ENCODE data around the gene RSPH10B2. TPM values are rescaled to one million over a fixed set of nuclear protein-coding genes. Genes with fewer than 3 reads are reported as not detected.
"Not testable (repeated sequence)": the region's sequence is repeated elsewhere in the genome, so short reads cannot be mapped to it uniquely, and the experiment has no call there.

RSPH10B2 gene
- total and polyA plus RNA-seq, 3 experiments from 2014 or later, result 0.09 to 1.0 TPM; not detected in 1

DNA sequence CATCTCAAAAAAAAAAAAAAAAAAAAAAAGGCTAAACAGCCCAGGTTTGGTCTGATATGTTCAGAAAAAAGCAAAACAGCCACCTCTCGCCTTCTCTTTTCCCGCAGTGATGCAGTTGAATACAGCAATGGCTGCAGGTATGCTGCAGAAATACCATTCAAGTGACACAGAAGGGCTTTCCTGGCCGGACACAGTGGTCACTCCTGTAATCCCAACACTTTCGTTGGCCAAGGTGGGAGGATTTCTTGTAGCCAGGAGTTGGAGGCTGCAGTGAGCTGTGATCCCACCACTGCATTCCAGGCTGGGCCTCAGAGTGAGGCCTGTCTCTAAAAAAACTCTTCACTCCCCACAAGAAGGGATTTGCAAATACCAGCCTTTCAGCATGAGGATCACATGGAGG, 29.6 kb upstream of the RSPH10B2 start:
- H3K4me3 ChIP-seq (ENCODE audit: low read length); H3K36me3 Mint-ChIP-seq; H3K4me1 ChIP-seq (ENCODE audit: insufficient read depth, low read length); H3K4me1 Mint-ChIP-seq; H3K27ac Mint-ChIP-seq; H3K9me3 ChIP-seq (ENCODE audit: low read length); DNase-seq; H3K27me3 ChIP-seq (ENCODE audit: insufficient read depth, low read length, poor library complexity, severe bottlenecking); POLR2A ChIA-PET; H3K27ac ChIP-seq (ENCODE audit: low read depth, low read length); CTCF ChIA-PET; H3K4me3 Mint-ChIP-seq; H3K9me3 Mint-ChIP-seq; H3K36me3 ChIP-seq (ENCODE audit: insufficient read depth, low read length): not testable (repeated sequence)
- H3K27me3 Mint-ChIP-seq, result peaks cover 9 to 21% of the 10 kb centered on the region in 2 donors

DNA sequence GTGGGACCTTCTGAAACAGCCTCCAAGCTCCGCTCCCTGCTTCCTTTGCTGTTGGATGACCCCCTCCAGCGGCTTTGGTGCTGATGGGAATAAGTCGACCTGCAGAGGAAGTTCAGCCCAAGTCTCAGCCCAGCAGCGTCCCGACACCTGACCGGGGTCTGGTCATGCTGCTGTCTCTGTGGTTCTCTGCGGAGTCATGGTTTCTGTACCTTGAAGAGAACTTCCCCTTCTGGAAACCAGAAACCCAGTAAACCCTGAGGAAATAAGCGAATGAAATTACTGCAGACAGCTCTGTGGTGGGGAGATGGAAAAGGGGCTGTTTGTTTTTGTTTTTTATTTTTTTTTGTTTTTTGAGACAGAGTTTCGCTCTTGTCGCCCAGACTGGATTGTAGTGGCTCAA, 28.9 kb upstream of the RSPH10B2 start:
- POLR2A ChIA-PET, result no interaction called here
- no peak for DNase-seq
- peaks cover 4% of the 10 kb centered on the region for H3K4me1 ChIP-seq (ENCODE audit: insufficient read depth, low read length)
- Mint-ChIP-seq H3K36me3 (peaks cover 0 to 6% (median 4%) of the 10 kb centered on the region in 3 donors), H3K27ac (no peak overlapping the region), H3K4me1 (peaks cover 5 to 6% (median 5%) of the 10 kb centered on the region in 3 donors), H3K4me3 (no peak overlapping the region), H3K9me3 (no peaks in the 10 kb centered on the region), H3K27me3 (peaks cover 9 to 21% of the 10 kb centered on the region in 2 donors)
- CTCF ChIA-PET, result no interaction called here
- H3K36me3 ChIP-seq (ENCODE audit: insufficient read depth, low read length), result no peaks in the 10 kb centered on the region
- H3K4me3 ChIP-seq (ENCODE audit: low read length), result no peak overlapping the region
- no peak overlapping the region for H3K27ac ChIP-seq (ENCODE audit: low read depth, low read length)
- no peaks in the 10 kb centered on the region for H3K27me3 ChIP-seq (ENCODE audit: insufficient read depth, low read length, poor library complexity, severe bottlenecking)
- no peaks in the 10 kb centered on the region for H3K9me3 ChIP-seq (ENCODE audit: low read length)

DNA sequence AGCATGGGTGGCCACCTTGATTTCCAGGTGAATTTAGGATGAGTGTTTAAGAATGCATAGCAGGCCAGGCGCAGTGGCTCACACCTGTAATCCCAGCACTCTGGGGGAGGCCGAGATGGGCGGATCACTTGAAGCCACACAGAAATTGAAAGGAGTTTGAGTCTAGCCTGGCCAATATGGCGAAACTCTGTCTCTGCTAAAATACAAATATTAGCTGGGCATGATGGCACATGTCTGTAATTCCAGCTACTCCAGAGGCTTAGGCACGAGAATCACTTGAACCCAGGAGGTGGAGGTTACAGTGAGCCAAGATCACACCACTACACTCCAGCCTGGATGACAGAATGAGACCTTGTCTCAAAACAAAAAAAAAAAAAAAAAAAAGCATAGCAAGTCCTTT, 27.6 kb upstream of the RSPH10B2 start:
- H3K4me3 ChIP-seq (ENCODE audit: low read length); CTCF ChIA-PET; H3K27ac ChIP-seq (ENCODE audit: low read depth, low read length); H3K27ac Mint-ChIP-seq; H3K36me3 ChIP-seq (ENCODE audit: insufficient read depth, low read length); H3K27me3 ChIP-seq (ENCODE audit: insufficient read depth, low read length, poor library complexity, severe bottlenecking); DNase-seq; H3K9me3 Mint-ChIP-seq; H3K9me3 ChIP-seq (ENCODE audit: low read length): not testable (repeated sequence)
- Mint-ChIP-seq H3K27me3 (peaks cover 5 to 15% of the 10 kb centered on the region in 2 donors), H3K4me3 (peak overlapping the region in 1 of 7 donors; percentile 24), H3K36me3 (peaks cover 0 to 12% (median 4%) of the 10 kb centered on the region in 3 donors), H3K4me1 (peaks cover 16 to 18% (median 17%) of the 10 kb centered on the region in 3 donors)
- POLR2A ChIA-PET, result interaction anchor here (0.6 kb wide), 1 partner anchor 137 kb away, joined by 4 read pairs; the partner anchor contains the start of gene INTS15
- peaks cover 11% of the 10 kb centered on the region for H3K4me1 ChIP-seq (ENCODE audit: insufficient read depth, low read length)

DNA sequence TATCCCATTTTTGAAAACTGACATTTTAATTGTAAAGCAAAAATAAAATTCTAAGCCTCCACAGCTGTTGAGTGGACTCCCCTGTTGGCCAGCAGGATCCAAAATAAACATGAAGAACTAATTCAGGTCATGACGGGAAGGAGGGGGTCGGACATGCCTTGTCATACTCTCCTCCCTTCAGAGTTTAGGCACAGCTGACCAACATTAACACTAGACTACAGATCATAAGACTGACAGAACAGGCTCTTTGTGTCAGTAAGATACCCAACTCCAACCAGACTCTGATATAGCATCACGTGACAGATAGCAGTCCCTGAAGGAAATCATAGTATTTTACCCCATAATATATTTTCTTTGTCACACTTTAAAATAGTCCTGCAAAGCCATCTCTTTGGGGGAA, 26.2 kb upstream of the RSPH10B2 start:
- DNase-seq, result no peak
- Histone ChIP-seq H3K9me3 (ENCODE audit: low read length) (no peaks in the 10 kb centered on the region), H3K4me3 (ENCODE audit: low read length) (no peak overlapping the region), H3K27me3 (ENCODE audit: insufficient read depth, low read length, poor library complexity, severe bottlenecking) (no peaks in the 10 kb centered on the region), H3K4me1 (ENCODE audit: insufficient read depth, low read length) (peaks cover 12% of the 10 kb centered on the region), H3K27ac (ENCODE audit: low read depth, low read length) (no peak overlapping the region), H3K36me3 (ENCODE audit: insufficient read depth, low read length) (peaks cover 1% of the 10 kb centered on the region)
- ChIA-PET POLR2A (no interaction called here), CTCF (no interaction called here)
- H3K36me3 Mint-ChIP-seq, result peaks cover 3 to 20% (median 4%) of the 10 kb centered on the region in 3 donors
- peaks cover 2 to 11% of the 10 kb centered on the region in 2 donors for H3K27me3 Mint-ChIP-seq
- no peaks in the 10 kb centered on the region for H3K9me3 Mint-ChIP-seq
- H3K4me3 Mint-ChIP-seq, result peak overlapping the region in 4 of 7 donors; percentile 25 to 50 (median 36)
- H3K27ac Mint-ChIP-seq, result no peak overlapping the region
- peaks cover 19 to 27% (median 24%) of the 10 kb centered on the region in 3 donors for H3K4me1 Mint-ChIP-seq

DNA sequence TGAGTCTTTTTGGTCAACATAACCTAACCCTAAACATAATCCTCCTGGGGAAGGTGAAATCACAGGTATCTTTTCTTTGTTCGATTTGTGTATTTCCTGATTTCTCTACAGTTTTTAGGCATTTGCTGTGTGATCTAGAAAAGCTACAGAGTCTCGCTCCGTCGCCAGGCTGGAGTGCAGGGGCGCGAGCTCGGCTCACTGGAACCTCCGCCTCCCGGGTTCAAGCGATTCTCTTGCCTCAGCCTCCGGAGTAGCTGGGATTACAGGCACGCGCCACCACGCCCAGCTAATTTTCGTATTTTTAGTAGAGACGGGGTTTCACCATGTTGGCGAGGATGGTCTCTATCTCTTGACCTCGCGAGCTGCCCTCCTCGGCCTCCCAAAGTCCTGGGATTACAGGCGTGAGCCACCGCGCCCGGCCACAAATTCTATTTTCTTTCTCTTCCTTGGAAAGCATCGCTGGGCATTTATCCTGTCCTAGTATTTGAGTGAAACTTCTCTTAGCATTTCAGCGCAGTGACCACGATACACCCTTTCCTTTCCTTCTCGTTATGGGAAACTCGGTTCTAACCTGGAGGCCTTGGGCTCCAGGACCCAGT, 24.9 kb upstream of the RSPH10B2 start:
- Mint-ChIP-seq H3K4me3 (peak overlapping the region; percentile 88 to 98 (median 92)), H3K36me3 (peaks cover 3 to 32% (median 12%) of the 10 kb centered on the region in 3 donors), H3K27ac (peak overlapping the region; percentile 58 to 96 (median 88)), H3K4me1 (peaks cover 19 to 37% (median 27%) of the 10 kb centered on the region in 3 donors)
- Histone ChIP-seq H3K27ac (ENCODE audit: low read depth, low read length) (peak overlapping the region; percentile 85), H3K4me1 (ENCODE audit: insufficient read depth, low read length) (peaks cover 12% of the 10 kb centered on the region), H3K4me3 (ENCODE audit: low read length) (peak overlapping the region; percentile 75)
- H3K27me3 ChIP-seq (ENCODE audit: insufficient read depth, low read length, poor library complexity, severe bottlenecking); H3K9me3 ChIP-seq (ENCODE audit: low read length); H3K36me3 ChIP-seq (ENCODE audit: insufficient read depth, low read length); H3K9me3 Mint-ChIP-seq; POLR2A ChIA-PET; CTCF ChIA-PET; DNase-seq; H3K27me3 Mint-ChIP-seq: not testable (repeated sequence)

DNA sequence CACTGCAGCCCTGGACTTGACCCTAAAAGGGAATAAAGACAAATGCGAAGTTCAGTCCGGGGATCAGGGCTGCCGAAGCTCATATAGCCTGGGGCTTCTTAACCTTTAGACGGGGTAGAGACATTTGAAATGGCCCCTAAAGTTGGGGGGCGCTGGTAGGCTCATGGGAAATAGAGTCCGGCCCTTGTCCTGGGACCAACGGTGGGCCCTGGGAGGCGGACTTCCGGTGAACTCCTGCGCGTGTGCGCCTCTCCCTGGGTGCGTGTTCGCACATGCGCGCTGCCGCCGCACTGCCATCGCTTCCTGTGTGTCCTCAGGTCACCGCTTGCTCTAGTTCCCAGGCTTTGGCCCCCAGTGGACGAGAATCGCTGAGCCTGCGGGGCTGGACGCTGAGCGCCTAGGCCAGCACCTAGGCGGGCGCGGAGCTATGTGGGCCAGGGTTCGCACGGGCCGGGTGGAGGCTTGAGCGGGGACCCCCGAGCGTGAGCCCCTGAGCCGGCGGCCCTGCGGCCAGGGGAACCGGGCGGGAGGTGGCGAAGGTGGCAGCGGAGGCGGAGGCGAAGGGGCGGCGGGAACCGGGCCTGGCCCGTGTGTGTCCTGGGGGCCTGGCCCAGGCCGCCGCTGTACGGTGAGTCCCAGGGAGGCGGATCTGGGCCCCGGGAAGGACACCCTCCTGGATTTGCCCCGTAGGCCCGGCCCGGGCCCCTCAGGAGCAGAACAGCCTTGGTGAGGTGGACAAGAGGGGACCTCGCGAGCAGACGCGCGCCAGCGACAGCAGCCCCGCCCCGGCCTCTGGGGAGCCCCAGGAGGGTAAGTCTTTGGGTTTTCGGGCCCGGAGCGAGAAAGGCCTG, 24.2 kb upstream of the RSPH10B2 start:
- H3K4me3 Mint-ChIP-seq, result peak overlapping the region; percentile 88 to 98 (median 92)

DNA sequence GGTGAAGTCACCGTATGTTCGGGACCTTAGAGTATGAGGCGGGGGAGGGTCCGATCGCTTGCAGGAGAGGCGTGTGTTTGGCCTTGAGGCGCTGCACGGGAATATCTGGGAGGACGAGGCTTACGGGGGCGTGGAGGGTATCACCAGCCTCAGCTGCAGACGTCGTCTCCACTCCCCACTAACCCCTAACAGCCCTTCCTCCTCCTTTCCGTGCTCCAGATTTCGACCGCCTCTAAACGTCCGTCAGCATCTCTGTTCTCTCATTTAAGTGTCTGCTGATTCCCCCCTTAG, 23.6 kb upstream of the RSPH10B2 start:
- peak overlapping the region; percentile 62 to 96 (median 86) for H3K27ac Mint-ChIP-seq
- H3K9me3 Mint-ChIP-seq, result no peaks in the 10 kb centered on the region
- H3K27ac ChIP-seq (ENCODE audit: low read depth, low read length), result peak overlapping the region; percentile 85
- ChIA-PET POLR2A (no interaction called here), CTCF (no interaction called here)
- H3K4me3 Mint-ChIP-seq, result peak overlapping the region; percentile 88 to 98 (median 92)
- DNase-seq, result no peak
- H3K9me3 ChIP-seq (ENCODE audit: low read length), result no peaks in the 10 kb centered on the region
- H3K4me1 ChIP-seq (ENCODE audit: insufficient read depth, low read length), result peaks cover 12% of the 10 kb centered on the region
- H3K36me3 ChIP-seq (ENCODE audit: insufficient read depth, low read length), result peaks cover 5% of the 10 kb centered on the region
- H3K36me3 Mint-ChIP-seq, result peaks cover 5 to 45% (median 16%) of the 10 kb centered on the region in 3 donors
- peaks cover 19 to 40% (median 30%) of the 10 kb centered on the region in 3 donors for H3K4me1 Mint-ChIP-seq
- H3K27me3 Mint-ChIP-seq, result no peaks in the 10 kb centered on the region
- peak overlapping the region; percentile 75 for H3K4me3 ChIP-seq (ENCODE audit: low read length)
- H3K27me3 ChIP-seq (ENCODE audit: insufficient read depth, low read length, poor library complexity, severe bottlenecking), result no peaks in the 10 kb centered on the region

More for the DNA sequence above, 24.2 kb upstream of the RSPH10B2 start:
- Histone ChIP-seq H3K27ac (ENCODE audit: low read depth, low read length) (peak overlapping the region; percentile 85), H3K36me3 (ENCODE audit: insufficient read depth, low read length) (peaks cover 5% of the 10 kb centered on the region), H3K9me3 (ENCODE audit: low read length) (no peaks in the 10 kb centered on the region), H3K4me3 (ENCODE audit: low read length) (peak overlapping the region; percentile 75), H3K4me1 (ENCODE audit: insufficient read depth, low read length) (peaks cover 12% of the 10 kb centered on the region), H3K27me3 (ENCODE audit: insufficient read depth, low read length, poor library complexity, severe bottlenecking) (no peaks in the 10 kb centered on the region)
- Mint-ChIP-seq H3K36me3 (peaks cover 3 to 40% (median 12%) of the 10 kb centered on the region in 3 donors), H3K4me1 (peaks cover 19 to 37% (median 27%) of the 10 kb centered on the region in 3 donors), H3K27me3 (peaks cover 2 to 3% of the 10 kb centered on the region in 2 donors), H3K9me3 (no peaks in the 10 kb centered on the region), H3K27ac (peak overlapping the region; percentile 66 to 96 (median 89))
- ChIA-PET CTCF (no interaction called here), POLR2A (no interaction called here)
- DNase-seq, result peak; percentile 67 to 87 (median 77)

DNA sequence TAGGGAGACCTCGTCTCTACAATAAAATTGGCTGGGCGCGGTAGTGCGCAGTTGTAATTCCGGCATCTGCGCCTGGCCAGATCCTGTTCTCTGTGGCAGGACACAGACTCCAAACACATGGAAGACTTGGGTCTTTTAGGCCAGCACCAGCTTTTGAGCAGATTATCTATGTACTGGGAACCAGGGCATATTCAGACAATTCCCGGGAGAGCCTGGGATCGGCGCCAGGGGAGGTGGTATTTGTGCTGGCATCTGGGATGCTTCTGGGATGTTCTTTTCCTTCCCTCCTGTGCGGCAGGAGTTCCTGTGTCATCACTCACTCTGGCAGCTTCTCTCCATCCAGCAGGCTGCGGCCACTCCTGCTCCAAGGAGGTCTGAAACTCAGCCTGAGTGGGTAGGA, 15.5 kb upstream of the RSPH10B2 start:
- POLR2A ChIA-PET; DNase-seq; H3K9me3 Mint-ChIP-seq; H3K27me3 ChIP-seq (ENCODE audit: insufficient read depth, low read length, poor library complexity, severe bottlenecking); CTCF ChIA-PET; H3K4me1 ChIP-seq (ENCODE audit: insufficient read depth, low read length); H3K27ac Mint-ChIP-seq; H3K4me3 Mint-ChIP-seq; H3K4me3 ChIP-seq (ENCODE audit: low read length); H3K9me3 ChIP-seq (ENCODE audit: low read length); H3K27me3 Mint-ChIP-seq; H3K27ac ChIP-seq (ENCODE audit: low read depth, low read length): not testable (repeated sequence)
- peaks cover 5 to 15% (median 14%) of the 10 kb centered on the region in 3 donors for H3K4me1 Mint-ChIP-seq
- H3K36me3 ChIP-seq (ENCODE audit: insufficient read depth, low read length), result peaks cover 18% of the 10 kb centered on the region
- peaks cover 6 to 67% (median 6%) of the 10 kb centered on the region in 3 donors for H3K36me3 Mint-ChIP-seq

Data from CD8-positive, alpha-beta memory T cell (primary cell).